Measurements from ENCODE around the gene SH3BP4.

SH3BP4 gene

GRCh38 chr2:235024191-235024860, 72.5 kb downstream of the SH3BP4 start:
- Histone ChIP-seq H4K91ac (ENCODE audit: low read length) (peak overlapping the region; percentile 70), H3K9ac (ENCODE audit: low read length) (no peak overlapping the region), H2AFZ (ENCODE audit: low read depth, low read length) (no peak overlapping the region), H3K27ac (ENCODE audit: low read length, poor library complexity, severe bottlenecking) (peak overlapping the region; percentile 71), H3K14ac (ENCODE audit: low read length in 2 of 2) (no peak overlapping the region), H3K18ac (ENCODE audit: low read depth in 1 of 2, low read length in 2 of 2) (no peak overlapping the region), H3K4ac (ENCODE audit: low read depth in 1 of 2, low read length in 2 of 2) (no peak overlapping the region), H3K9me3 (ENCODE audit: control insufficient read depth, low read length) (no peaks in the 10 kb centered on the region), H2BK15ac (ENCODE audit: low read depth, poor library complexity, severe bottlenecking) (no peak overlapping the region), H3K4me3 (ENCODE audit: insufficient read depth in 1 of 2, low read depth in 1 of 2, low read length in 2 of 2) (no peak overlapping the region), H2BK5ac (ENCODE audit: low read depth, low read length, poor library complexity, severe bottlenecking) (no peak overlapping the region), H2BK12ac (ENCODE audit: low read length in 2 of 2) (no peak overlapping the region), H2BK120ac (ENCODE audit: low read depth, low read length) (no peak overlapping the region), H3K4me2 (ENCODE audit: low read length, poor library complexity, severe bottlenecking) (peak overlapping the region; percentile 51), H2AK5ac (ENCODE audit: low read length, severe bottlenecking) (no peak overlapping the region), H3K27me3 (ENCODE audit: control insufficient read depth in 1 of 2, insufficient read depth in 1 of 2, low read length in 2 of 2) (no peaks in the 10 kb centered on the region), H3K4me1 (ENCODE audit: control insufficient read depth, insufficient read depth, low read depth, low read length) (peaks cover 66% of the 10 kb centered on the region), H3K23ac (ENCODE audit: low read length in 2 of 2) (no peak overlapping the region), H3K36me3 (ENCODE audit: control insufficient read depth in 1 of 2, insufficient read depth in 2 of 2, low read depth in 1 of 2, low read length in 2 of 2) (peaks cover 11 to 39% of the 10 kb centered on the region in 2 experiments), H3K79me1 (replicated peaks; ENCODE audit: low read length, poor library complexity, severe bottlenecking) (no peaks in the 10 kb centered on the region), H4K8ac (ENCODE audit: low read length) (no peak overlapping the region)
- 63% methylated on average over 7 of the region's 9 CpGs for WGBS
- peak; percentile 34 for DNase-seq

GRCh38 chr2:235024931-235025773, 73.3 kb downstream of the SH3BP4 start:
- H3K27me3 ChIP-seq (ENCODE audit: control insufficient read depth in 1 of 2, insufficient read depth in 1 of 2, low read length in 2 of 2): no peaks in the 10 kb centered on the region
- H3K9me3 ChIP-seq (ENCODE audit: control insufficient read depth, low read length): no peaks in the 10 kb centered on the region
- H3K9ac ChIP-seq (ENCODE audit: low read length): no peak overlapping the region
- H3K4me2 ChIP-seq (ENCODE audit: low read length, poor library complexity, severe bottlenecking): peak overlapping the region; percentile 51
- H4K8ac ChIP-seq (ENCODE audit: low read length): no peak overlapping the region
- H2BK5ac ChIP-seq (ENCODE audit: low read depth, low read length, poor library complexity, severe bottlenecking): no peak overlapping the region
- no peak overlapping the region for H2AFZ ChIP-seq (ENCODE audit: low read depth, low read length)
- H4K91ac ChIP-seq (ENCODE audit: low read length): no peak overlapping the region
- no peak for DNase-seq
- peak overlapping the region; percentile 71 for H3K27ac ChIP-seq (ENCODE audit: low read length, poor library complexity, severe bottlenecking)
- no peak overlapping the region for H3K4me3 ChIP-seq (ENCODE audit: insufficient read depth in 1 of 2, low read depth in 1 of 2, low read length in 2 of 2)
- 87% methylated on average over 19 of the region's 20 CpGs for WGBS
- H3K4ac ChIP-seq (ENCODE audit: low read depth in 1 of 2, low read length in 2 of 2): no peak overlapping the region
- H2BK120ac ChIP-seq (ENCODE audit: low read depth, low read length): no peak overlapping the region
- H3K23ac ChIP-seq (ENCODE audit: low read length in 2 of 2): no peak overlapping the region
- H2BK15ac ChIP-seq (ENCODE audit: low read depth, poor library complexity, severe bottlenecking): no peak overlapping the region
- H2AK5ac ChIP-seq (ENCODE audit: low read length, severe bottlenecking): no peak overlapping the region
- no peak overlapping the region for H2BK12ac ChIP-seq (ENCODE audit: low read length in 2 of 2)
- no peak overlapping the region for H3K18ac ChIP-seq (ENCODE audit: low read depth in 1 of 2, low read length in 2 of 2)
- H3K79me1 ChIP-seq (replicated peaks; ENCODE audit: low read length, poor library complexity, severe bottlenecking): no peaks in the 10 kb centered on the region
- no peak overlapping the region for H3K14ac ChIP-seq (ENCODE audit: low read length in 2 of 2)
- H3K4me1 ChIP-seq (ENCODE audit: control insufficient read depth, insufficient read depth, low read depth, low read length): peaks cover 66% of the 10 kb centered on the region
- H3K36me3 ChIP-seq (ENCODE audit: control insufficient read depth in 1 of 2, insufficient read depth in 2 of 2, low read depth in 1 of 2, low read length in 2 of 2): peaks cover 8 to 42% of the 10 kb centered on the region in 2 experiments

GRCh38 chr2:235025800-235026536, 74.2 kb downstream of the SH3BP4 start:
- Histone ChIP-seq H4K8ac (ENCODE audit: low read length) (no peak overlapping the region), H2AK5ac (ENCODE audit: low read length, severe bottlenecking) (peak overlapping the region; percentile 47), H3K23ac (ENCODE audit: low read length in 2 of 2) (no peak overlapping the region), H3K27ac (ENCODE audit: low read length, poor library complexity, severe bottlenecking) (peak overlapping the region; percentile 71), H3K27me3 (ENCODE audit: control insufficient read depth in 1 of 2, insufficient read depth in 1 of 2, low read length in 2 of 2) (no peaks in the 10 kb centered on the region), H3K4ac (ENCODE audit: low read depth in 1 of 2, low read length in 2 of 2) (no peak overlapping the region), H3K14ac (ENCODE audit: low read length in 2 of 2) (no peak overlapping the region), H3K18ac (ENCODE audit: low read depth in 1 of 2, low read length in 2 of 2) (no peak overlapping the region), H3K9me3 (ENCODE audit: control insufficient read depth, low read length) (no peaks in the 10 kb centered on the region), H3K36me3 (ENCODE audit: control insufficient read depth in 1 of 2, insufficient read depth in 2 of 2, low read depth in 1 of 2, low read length in 2 of 2) (peaks cover 3 to 50% of the 10 kb centered on the region in 2 experiments), H3K79me1 (replicated peaks; ENCODE audit: low read length, poor library complexity, severe bottlenecking) (no peaks in the 10 kb centered on the region), H3K4me1 (ENCODE audit: control insufficient read depth, insufficient read depth, low read depth, low read length) (peaks cover 72% of the 10 kb centered on the region), H3K4me2 (ENCODE audit: low read length, poor library complexity, severe bottlenecking) (no peak overlapping the region), H2BK120ac (ENCODE audit: low read depth, low read length) (no peak overlapping the region), H2BK12ac (ENCODE audit: low read length in 2 of 2) (no peak overlapping the region), H3K4me3 (ENCODE audit: insufficient read depth in 1 of 2, low read depth in 1 of 2, low read length in 2 of 2) (peak overlapping the region in 1 of 2 experiments; percentile 14), H2BK5ac (ENCODE audit: low read depth, low read length, poor library complexity, severe bottlenecking) (no peak overlapping the region), H2BK15ac (ENCODE audit: low read depth, poor library complexity, severe bottlenecking) (peak overlapping the region; percentile 37), H3K9ac (ENCODE audit: low read length) (no peak overlapping the region), H4K91ac (ENCODE audit: low read length) (no peak overlapping the region), H2AFZ (ENCODE audit: low read depth, low read length) (no peak overlapping the region)
- DNase-seq: peak; percentile 71
- WGBS: 52% methylated on average over 11 of the region's 11 CpGs

Data from mesenchymal stem cell (in vitro differentiated cells and primary cell).